Limb (tissue), 2 donors: ENCODE results near the gene MYO1D.

Experiments
- DNase-seq, 2 donors: peaks; one replicate each; pipeline ENCODE4 v3.0.0-alpha.2; 2016; ENCODE audit errors: extremely low spot score in 2 of 2

MYO1D gene

DNA sequence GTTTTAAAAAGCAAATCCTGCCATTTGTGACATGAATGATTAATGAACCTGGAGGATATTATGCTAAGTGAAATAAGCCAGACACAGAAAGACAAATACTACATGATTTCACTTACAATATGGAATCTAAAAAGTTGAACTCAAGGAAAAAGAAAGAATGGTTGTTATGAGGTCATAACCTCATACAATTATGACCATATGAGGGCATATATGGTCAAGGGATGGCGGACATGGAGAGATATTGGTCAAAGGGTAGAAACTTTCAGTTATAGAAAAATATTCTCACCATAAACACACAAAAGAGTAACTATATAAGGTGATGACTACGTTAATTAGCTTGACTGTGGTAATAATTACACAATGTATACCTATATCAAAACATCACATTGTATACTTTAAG, 56.5 kb downstream of the MYO1D start:
- no peak for DNase-seq

DNA sequence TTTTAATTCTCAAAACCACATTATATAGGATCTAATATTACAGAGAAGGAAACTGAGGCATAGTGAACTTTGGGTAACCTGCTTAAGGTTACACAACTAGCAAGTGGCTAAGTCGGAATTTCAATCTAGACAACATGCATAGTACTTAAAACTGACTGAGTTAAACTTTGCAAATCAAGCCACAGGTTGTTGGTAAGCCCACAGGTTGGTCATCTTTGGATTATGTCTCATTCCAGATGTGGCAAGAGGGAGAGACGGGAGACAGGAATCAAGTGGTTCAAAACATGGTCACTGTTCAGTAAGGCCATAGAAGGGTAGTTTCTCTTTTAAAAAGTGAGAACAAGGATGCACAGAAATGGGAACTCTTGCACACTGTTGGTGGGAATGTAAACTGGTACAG, 57.1 kb downstream of the MYO1D start:
- no peak for DNase-seq

DNA sequence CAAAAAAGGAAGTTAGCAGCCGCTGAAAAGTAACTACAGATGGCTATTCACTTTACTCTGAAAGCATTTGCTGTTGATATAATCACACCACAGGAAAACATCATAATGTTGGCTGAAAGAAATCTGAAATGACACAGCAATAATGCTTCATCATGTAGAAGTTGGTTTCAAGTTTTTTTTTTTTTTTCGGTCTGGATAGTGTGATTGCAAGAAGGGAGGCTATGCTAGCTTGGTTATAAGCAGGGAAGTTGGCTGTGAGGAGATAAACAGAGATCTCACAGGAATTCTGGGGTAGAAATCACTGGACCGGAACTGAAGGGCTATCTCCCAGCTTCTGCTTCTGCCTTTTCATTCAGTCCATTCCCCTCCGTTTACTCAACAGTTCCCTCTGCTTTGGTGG, 57.9 kb downstream of the MYO1D start:
- DNase-seq = no peak

DNA sequence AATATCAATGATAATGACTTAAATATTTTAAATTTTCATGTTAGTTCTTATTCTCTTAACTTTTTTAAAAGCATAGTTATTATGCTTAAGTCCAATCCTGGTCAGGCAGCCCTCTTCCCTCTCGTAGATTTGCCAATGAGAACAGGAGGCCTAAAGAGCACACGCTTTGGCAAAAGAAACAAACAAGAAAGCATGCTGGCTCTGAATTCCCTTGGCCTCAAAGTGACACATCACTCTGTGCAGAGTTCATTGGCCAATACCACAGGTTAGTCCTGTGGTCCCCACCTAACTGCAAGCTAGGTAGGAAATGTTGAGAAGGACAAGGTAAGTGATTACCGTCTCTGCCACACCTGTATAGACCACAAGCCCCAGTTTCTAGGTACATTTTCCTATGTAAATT, 61.5 kb downstream of the MYO1D start:
- no peak for DNase-seq

DNA sequence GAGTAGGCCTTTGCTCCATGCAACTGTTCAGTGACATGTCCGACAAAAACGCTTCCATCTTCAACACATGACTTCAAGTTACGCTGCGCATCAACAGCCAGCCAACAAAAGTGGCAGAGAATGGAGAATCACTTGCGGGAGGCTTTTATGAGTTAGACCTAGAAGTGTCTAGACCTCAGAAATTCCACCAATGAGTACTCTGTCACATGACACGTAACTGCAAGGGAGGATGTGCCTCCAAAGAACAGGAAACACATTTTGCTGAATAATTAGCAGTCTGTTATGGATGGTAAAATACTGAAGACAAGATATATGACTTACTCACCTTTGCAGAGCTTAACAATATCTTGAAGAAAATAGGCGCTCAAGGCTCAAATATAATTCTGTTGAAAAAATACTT, 62.1 kb downstream of the MYO1D start:
- DNase-seq = no peak

DNA sequence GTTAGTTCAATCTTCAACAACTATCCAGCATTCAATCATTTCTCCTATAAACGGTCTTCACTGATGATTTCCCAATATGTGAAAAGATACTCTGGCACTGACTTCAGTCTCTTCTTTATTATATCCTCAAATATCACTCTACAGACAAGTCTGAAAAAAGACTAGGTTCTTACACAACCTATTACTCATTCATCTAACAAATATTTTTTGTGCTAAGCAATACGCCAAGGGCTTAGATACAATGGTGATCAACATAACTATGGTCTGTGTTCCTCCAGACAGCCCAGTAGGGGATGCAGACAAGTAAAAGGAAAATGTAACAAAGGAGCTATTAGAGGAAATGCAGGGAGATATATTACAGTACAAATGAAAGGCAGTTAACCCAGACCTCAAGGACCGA, 63.9 kb downstream of the MYO1D start:
- no peak for DNase-seq

DNA sequence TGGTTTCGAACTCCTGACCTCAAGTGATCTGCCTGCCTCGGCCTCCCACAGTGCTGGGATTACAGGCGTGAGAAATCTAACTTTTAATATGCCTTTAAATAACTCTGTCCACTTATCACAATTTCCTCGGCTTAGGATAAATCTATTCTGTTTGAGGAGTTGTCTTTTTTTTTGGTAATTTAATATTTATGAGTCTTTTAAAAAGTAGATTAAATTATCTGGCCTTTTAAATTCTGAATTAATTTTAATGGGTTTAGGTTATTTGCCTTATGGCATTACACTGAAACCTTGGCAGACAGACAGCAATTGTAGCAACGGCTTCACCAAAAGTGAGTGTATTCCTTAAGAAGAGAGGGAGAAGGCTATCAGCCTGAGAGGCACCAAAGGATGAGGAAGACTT, 66.2 kb downstream of the MYO1D start:
- DNase-seq = no peak

DNA sequence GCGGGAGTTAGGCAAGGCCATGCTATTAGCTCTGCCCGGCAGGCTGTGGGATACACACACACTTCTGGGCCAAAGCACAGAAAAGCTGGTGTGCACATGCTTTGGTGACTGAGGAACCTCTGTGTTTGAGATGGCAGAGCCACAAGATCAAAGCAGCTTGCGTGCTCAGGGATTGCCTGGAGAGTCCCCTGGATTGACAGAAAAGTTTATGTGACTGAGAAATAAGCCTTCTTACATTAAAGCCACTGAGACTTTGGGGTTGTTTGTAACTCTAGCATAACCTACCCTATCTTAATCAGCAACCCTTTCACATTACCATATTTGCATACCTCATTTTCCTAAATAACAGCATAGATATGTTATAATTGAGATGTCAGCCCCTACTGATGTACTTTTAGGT, 69.3 kb downstream of the MYO1D start:
- DNase-seq = no peak

DNA sequence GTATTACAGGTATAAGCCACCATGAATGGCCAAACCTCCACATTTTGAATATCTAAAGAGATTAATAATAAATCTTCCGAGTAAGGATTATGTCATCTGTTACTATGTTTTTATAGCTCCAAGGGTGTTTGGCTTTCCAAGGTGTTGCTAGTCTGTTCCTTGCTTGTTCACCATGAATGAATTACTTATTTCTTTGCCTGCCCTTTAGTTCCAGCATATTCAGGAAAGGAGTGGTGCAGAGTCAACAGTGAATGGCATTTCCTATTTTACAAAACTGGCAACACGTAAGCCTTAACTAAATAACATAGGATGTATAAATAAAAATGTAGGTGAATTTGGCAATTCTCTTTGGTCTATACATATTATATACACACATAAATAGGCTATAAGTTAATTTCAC, 70.3 kb downstream of the MYO1D start:
- no peak for DNase-seq

DNA sequence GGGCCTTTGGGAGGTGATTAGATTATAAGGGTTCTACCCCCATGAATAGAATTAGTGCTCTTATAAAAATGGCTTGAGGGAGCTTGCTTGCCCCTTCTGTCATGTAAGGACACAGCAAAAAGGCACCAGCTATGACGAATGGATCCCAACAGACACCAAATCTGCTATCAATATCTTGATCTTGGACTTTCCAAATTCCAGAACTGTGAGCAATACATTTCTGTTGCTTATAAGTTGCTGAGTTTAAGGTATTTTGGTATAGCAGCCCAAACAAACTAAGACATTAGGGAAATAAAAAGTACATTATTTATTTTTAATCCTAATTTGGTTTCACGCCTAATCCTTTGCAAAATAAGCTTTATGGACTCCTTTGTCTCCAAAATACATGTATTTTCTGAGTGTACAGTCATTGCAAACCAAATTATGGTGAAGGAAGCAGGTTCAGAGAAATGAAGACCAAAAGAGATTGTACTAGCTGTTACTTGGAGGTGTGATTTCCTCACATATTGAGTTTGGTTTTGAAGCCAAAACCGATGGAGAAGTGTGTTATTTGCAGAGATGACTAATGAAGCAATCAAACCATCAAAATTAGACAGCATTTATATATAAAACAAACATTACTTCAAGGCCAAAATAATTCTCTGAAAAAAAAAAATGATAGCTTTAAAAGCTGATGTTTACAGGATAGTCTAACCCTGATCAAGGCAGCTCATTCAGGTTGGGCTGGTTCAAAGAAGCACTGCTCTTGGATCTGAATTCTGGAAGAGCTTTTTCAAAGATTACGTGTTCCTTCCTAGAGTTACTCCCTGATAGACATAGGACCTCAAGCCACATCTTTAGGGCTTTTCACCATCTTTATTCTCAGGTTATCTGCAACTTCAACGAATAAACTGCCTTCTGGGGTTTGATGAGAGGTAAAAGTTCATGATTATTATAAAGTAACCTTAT, 71.6 kb downstream of the MYO1D start:
- DNase-seq = no peak

DNA sequence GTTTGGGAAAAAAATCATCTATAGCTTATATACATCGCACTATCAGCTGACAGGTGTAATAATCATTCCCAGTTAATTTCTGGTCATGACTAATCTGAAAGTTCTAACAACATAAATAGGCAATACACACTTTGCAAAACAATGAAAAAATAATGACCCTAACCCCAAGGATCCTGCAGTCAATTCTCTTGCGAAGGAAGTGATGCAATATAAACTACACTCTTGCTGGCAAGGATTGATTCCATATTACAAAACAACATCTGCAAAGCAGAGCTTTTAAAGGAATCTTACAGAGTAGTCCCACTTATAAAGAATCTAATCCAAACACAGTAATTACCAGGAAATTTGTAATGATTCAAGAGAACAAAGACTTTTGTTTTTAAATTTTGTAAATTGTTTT, 73.4 kb downstream of the MYO1D start:
- no peak for DNase-seq

DNA sequence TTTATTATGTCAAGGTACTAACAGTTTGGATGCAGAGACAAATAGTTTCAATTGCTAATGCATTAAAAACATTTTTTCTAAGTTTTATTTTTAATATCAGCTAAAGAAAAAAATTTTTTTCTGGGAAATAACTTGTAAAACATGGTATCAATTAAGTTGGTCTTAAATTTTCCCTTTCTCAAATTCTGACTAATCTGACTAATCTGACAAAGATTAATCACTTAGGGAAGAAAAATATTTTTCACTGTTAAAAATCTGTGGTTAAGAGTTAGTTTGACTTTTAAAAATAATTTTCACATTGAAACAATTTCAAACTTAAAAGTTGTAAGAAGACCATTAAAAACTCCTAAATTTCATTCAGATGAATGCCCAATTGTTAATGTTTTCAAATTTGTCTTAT, 74.6 kb downstream of the MYO1D start:
- DNase-seq = no peak

DNA sequence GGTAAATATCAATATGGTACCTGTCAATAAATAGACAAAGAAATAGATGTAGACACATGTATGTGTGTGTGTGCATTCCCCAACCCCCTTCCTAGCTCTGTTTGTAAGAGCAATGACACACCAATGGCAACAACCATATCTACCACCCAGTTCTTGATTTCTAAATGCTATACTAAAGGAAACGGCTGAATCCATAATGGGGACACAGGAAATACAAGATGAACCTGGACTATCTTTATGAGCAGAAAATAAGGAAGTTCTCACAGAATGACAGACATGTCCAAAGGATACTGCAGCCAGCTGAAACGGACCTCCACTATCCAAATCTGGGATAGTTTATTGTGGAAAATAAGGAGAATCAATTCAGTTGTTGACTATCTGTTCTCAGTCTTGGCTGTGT, 75.3 kb downstream of the MYO1D start:
- DNase-seq = no peak

DNA sequence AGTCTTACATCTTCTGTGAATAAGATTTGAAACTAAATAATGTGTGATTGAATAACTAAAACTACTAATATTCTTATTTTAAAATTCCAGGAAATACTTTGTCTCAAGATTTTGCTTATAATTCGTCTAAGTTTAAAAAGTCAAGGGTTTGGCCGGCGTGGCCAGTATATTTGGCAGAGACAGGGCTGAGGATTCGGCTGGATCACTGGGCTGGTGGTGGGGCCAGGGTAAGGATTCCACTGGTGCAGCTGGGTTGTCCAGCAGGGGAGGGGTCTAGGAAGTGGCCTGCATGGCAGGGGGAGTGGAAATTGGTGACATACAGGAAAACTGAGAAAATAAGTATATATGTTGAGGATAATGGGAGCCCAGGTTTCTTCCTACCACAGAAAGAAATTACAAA, 75.7 kb downstream of the MYO1D start:
- DNase-seq = no peak

DNA sequence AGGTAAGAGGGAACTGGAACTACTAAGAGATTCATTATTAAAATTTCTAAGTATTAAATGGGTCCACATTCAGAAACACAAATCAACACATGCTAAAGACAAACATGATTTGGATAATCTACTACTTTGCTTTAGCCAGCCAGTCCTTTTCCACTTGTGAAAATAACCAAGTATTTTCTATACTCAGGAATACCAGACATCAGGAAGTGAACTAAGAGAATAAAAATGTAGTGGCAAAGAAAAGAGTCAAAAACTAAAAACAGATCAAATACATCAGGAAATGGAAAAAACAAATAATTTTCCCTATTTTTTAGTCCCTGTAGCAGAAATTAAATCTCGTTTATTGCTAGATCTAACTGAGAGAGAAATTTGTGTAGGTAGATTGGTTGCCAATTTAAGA, 78.0 kb downstream of the MYO1D start:
- DNase-seq = no peak

DNA sequence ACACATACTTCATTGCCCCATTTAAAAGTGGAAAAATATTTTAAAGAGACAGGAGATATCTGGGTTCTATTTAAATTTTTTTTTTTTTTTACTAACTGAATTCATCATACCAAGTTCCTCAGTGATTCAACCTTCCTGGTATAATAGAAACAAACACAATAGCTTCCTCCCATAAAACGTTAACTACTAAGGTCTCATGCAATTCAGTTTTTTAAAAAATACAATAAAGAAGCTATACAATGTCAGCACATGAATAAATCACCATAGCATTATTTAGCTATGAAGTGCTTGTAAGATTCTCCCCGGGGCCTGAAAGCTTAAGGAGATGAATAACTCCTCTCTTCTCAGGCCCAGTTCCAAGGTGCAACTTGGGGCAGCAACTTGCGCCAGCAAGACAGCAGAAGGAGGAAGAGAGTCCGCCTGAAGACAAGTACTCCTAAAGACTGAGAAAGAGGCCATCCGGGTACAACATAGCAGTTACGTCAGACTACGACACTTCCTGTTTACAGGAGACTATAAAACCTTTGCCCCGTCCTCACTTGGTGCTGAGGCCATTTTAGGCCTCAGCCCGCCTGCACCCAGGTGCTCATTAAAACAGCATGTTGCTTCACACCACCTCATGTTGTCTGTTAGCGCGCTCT, 81.5 kb downstream of the MYO1D start:
- no peak for DNase-seq

DNA sequence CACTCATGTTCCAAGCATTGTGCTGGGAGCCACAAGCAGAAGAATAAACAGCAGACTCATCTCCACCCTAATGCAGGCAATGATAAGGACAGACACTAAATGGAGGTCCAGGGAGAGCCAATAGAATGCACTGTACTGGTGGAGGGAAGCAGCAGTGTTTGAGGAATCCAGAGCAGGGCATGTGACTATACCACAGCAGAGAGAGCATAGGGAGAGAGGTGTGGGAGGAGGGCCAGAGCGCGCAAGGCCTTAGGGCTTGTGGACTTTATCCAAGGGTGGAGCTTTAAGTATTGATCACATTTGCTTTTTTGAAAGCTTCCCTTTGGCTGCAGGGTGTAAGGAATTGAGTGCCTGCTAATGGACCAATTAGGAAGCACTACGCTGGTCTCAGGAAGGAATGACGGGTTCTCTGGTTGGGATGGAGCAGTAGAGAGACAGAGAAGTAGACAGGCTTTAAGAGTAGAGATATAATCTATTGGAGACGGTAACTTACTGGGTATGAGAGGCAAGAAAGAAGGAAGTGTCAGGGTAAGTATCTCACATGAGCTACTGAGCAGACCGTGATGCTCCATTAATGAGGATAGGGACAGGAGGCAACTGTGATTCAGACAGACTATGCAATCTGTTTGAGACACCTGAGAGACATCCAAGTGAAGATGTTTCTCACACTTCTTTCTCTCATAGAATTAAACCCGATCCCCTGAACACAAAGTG, 82.2 kb downstream of the MYO1D start:
- no peak for DNase-seq

DNA sequence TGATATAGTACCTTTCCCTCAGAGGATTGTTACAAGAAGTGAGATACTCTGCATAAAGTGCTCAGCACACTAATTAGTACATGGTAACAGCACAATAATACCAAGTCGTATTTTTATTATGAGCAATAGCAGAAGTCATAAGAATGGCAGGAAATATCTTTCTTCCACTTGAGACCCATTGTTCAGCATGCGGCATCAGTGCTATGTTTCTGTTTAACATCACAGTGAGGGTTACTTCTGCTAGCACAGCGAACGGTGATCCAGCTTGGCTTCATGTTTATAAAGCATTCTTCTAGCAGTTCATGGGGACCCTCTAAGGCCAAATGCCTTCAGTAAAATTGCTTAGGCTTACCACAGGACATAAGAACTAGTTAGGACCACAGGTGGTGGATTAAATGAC, 83.1 kb downstream of the MYO1D start:
- no peak for DNase-seq

DNA sequence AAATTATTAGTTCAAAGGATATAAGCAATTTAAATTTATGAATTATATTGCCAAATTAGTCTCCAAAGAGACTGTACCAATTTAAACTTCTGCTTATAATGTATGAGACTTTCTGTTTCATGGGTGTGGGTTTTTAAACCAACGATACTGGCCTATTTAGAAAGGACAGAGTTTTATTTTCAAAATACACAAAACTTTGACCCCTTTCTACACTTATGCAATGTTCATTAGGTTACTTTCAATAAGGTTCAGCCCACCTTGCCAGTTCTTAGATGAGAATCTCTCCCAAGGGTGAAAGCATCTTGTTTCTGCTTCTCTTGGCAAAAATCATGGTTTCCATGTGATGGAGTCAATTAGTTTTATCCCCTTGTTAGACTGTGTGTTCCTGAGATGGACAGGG, 84.7 kb downstream of the MYO1D start:
- no peak for DNase-seq

DNA sequence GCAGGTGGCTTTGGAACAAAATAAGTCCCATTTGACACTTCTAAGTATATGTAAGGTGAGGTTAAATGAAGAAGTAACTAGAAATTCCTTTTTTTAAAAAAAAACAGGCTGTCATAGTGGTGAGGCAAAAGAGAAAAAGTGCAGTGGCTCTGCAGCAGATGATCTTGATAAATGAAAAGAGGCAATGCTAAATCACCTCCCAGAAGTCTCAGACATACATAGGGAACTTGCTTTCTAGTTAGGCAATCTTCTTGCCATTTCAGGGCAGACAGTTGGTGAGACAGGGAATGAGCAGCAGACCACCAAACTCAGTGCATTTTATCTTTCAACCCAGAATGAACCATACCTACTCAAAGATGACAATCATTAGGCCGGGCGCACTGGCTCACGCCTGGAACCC, 90.8 kb downstream of the MYO1D start:
- no peak for DNase-seq

DNA sequence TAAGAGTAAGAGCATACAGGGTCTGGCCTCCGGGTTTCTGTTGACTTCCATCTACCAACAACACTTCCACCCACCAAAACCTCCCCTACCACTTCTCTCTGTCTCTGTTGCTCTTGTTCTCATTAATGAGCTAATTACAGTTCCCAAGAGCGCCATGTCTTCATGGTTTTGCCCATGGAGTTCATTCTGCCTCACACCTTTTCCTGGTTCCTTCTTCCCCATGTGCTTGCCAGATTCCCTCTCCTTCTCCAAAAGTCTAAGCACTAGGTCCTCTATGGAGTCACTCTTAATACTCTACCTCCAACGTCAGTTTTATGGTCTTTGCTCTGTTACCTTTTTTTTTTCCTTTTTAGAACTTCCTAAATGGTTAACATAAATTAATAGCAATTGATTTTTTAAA, 92.8 kb downstream of the MYO1D start:
- DNase-seq = no peak

DNA sequence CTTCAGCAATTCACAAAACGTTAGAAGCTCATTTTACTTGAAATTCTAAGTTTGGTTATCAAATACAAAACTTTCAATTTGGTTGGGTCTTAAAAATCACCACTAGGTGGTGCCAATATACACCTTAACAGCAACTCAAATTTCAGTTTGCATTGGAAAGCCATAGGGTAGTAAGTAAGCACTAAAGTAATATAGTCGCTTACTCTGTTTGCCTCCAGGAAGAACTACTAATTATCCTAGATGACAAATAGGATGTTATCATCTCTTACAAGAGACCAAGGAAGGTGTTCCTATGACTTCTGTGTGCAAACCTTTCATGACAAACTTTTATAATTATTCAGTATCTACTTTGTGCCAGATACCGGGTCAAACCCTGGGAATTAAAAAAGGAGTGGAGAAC, 93.3 kb downstream of the MYO1D start:
- peak in 1 of 2 donors; percentile 80 for DNase-seq

DNA sequence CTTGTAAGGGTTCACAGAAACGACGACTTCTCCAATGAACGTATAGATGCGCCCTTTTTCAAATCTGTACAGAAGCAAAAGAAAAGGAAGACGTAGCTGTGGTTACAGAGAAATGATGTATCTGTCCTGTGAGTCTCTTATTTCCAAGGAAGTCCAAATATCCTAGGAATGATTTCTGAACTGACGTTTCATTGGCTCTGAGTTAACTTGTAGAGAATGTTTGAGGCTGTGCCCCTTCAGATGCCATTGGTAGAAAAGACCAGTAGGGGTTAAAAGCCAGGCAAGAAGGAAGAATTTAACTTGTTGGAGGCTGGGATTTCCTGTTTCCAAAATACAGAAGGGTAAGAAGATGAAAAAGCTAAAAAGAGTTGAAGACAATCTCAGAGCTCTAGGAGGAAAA, 96.2 kb downstream of the MYO1D start:
- DNase-seq = no peak
